RWPE1 (cell line): ENCODE measurements around the gene FTSJ1.

Experiments used
- CTCF ChIA-PET: fragments of 350-600 bp; sonication (Branson Sonifier 250); formaldehyde crosslinking; extraction: SDS; loops from one replicate; lab custom pipeline; 2021; lab: Yijun Ruan, JAX
- POLR2A ChIA-PET: fragments of 400-600 bp; formaldehyde crosslinking; extraction: SDS; loops from one replicate; lab custom pipeline; 2020; ENCODE audit warnings: antibody characterized with exemption; ENCODE audit not compliant: low non-redundant PET; lab: Yijun Ruan, JAX
- DNase-seq: peaks from one replicate; pipeline ENCODE4 v3.0.0; 2012; ENCODE audit warnings: low spot score
- H3K27ac ChIP-seq: fragments of 450-650 bp; 2 replicates; pipeline ENCODE4 v1.5.1; 2017
- CTCF ChIP-seq: fragments of 450-650 bp; conservative IDR thresholded peaks from 2 replicates; pipeline ENCODE4 v1.5.1; 2017; ENCODE audit warnings: low read depth, mild to moderate bottlenecking

Gene FTSJ1

GRCh38 chrX:48470110-48470832, 5.7 kb upstream of the FTSJ1 start, which contains the start of gene SLC38A5:
TSS of gene SLC38A5 (minus strand) at chrX:48470260. CDS start at chrX:48467924, 2,336 bp downstream.
- peak within 1 kb of the TSS; percentile 84 for H3K27ac ChIP-seq
- ChIA-PET POLR2A (no interaction called here), CTCF (no interaction called here)
- TF ChIP-seq CTCF: no peak
- no peak for DNase-seq

GRCh38 chrX:48470833-48471118, 5.2 kb upstream of the FTSJ1 start:
- CTCF ChIA-PET: no interaction called here
- no peak overlapping the region for H3K27ac ChIP-seq
- no peak for TF ChIP-seq CTCF
- DNase-seq: no peak
- POLR2A ChIA-PET: no interaction called here

- POLR2A ChIA-PET: no interaction called here
- DNase-seq: no peak
- CTCF ChIA-PET: no interaction called here
- H3K27ac ChIP-seq: no peak overlapping the region
- no peak for TF ChIP-seq CTCF
These were observed 4.5 kb upstream of the FTSJ1 start for GRCh38 chrX:48471504-48471903.

- TF ChIP-seq CTCF: no peak
- ChIA-PET CTCF (no interaction called here), POLR2A (no interaction called here)
- H3K27ac ChIP-seq: no peak overlapping the region
- no peak for DNase-seq
These were observed 3.8 kb upstream of the FTSJ1 start for GRCh38 chrX:48472225-48472624.

- DNase-seq: no peak
- no peak for TF ChIP-seq CTCF
- ChIA-PET CTCF (interaction anchor here (0.6 kb wide), 1 partner anchor 412 kb away, joined by 3 read pairs; no protein-coding TSS in a partner anchor), POLR2A (no interaction called here)
- peak overlapping the region; percentile 21 for H3K27ac ChIP-seq
These were observed 2.9 kb upstream of the FTSJ1 start for GRCh38 chrX:48472851-48473703.

- DNase-seq: no peak
- TF ChIP-seq CTCF: no peak
- ChIA-PET POLR2A (no interaction called here), CTCF (interaction anchor here (0.6 kb wide), 1 partner anchor 413 kb away, joined by 3 read pairs; no protein-coding TSS in a partner anchor)
- peak overlapping the region; percentile 21 for H3K27ac ChIP-seq
These were observed 2.4 kb upstream of the FTSJ1 start for GRCh38 chrX:48473704-48473990.
